RWPE1 (cell line): ENCODE data around the gene CA12.
"Not testable (repeated sequence)": the region's sequence is repeated elsewhere in the genome, so short reads cannot be mapped to it uniquely, and the experiment has no call there.

Experiments
- CTCF ChIA-PET: fragments of 350-600 bp; sonication (Branson Sonifier 250); formaldehyde crosslinking; extraction: SDS; loops from one replicate; lab custom pipeline; 2021; lab: Yijun Ruan, JAX
- POLR2A ChIA-PET: fragments of 400-600 bp; formaldehyde crosslinking; extraction: SDS; loops from one replicate; lab custom pipeline; 2020; ENCODE audit warnings: antibody characterized with exemption; ENCODE audit not compliant: low non-redundant PET; lab: Yijun Ruan, JAX
- DNase-seq: peaks from one replicate; pipeline ENCODE4 v3.0.0; 2012; ENCODE audit warnings: low spot score
- H3K27ac ChIP-seq: fragments of 450-650 bp; 2 replicates; pipeline ENCODE4 v1.5.1; 2017
- TF ChIP-seq, protein P1 (sequence below): fragments of 450-650 bp; conservative IDR thresholded peaks from 2 replicates; pipeline ENCODE4 v1.5.1; 2017; ENCODE audit warnings: low read depth, mild to moderate bottlenecking

Gene CA12

DNA sequence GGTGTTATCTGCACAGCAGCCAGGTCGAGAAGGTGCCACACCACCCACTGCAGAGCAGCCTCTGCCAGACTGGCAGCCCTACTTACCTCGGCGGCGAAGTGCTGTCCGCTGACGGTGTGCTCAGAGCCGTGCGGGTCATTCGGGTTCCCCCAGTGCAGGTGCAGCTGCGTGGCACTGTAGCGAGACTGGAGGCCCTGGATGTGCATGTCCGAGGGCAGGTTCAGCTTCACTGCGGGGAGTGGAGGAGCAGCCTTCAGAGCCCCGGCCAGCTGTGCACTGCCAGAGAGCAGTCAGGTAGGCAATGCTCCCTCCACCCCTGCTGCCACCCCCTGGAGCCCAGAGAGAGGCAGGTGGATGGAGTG, 36.3 kb downstream of the CA12 start:
- TF ChIP-seq, protein P1, sequence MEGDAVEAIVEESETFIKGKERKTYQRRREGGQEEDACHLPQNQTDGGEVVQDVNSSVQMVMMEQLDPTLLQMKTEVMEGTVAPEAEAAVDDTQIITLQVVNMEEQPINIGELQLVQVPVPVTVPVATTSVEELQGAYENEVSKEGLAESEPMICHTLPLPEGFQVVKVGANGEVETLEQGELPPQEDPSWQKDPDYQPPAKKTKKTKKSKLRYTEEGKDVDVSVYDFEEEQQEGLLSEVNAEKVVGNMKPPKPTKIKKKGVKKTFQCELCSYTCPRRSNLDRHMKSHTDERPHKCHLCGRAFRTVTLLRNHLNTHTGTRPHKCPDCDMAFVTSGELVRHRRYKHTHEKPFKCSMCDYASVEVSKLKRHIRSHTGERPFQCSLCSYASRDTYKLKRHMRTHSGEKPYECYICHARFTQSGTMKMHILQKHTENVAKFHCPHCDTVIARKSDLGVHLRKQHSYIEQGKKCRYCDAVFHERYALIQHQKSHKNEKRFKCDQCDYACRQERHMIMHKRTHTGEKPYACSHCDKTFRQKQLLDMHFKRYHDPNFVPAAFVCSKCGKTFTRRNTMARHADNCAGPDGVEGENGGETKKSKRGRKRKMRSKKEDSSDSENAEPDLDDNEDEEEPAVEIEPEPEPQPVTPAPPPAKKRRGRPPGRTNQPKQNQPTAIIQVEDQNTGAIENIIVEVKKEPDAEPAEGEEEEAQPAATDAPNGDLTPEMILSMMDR = no peak
- DNase-seq = no peak
- POLR2A ChIA-PET = no interaction called here
- CTCF ChIA-PET = no interaction called here
- peak overlapping the region; percentile 17; the same call in 1 of the 2 replicates for H3K27ac ChIP-seq

DNA sequence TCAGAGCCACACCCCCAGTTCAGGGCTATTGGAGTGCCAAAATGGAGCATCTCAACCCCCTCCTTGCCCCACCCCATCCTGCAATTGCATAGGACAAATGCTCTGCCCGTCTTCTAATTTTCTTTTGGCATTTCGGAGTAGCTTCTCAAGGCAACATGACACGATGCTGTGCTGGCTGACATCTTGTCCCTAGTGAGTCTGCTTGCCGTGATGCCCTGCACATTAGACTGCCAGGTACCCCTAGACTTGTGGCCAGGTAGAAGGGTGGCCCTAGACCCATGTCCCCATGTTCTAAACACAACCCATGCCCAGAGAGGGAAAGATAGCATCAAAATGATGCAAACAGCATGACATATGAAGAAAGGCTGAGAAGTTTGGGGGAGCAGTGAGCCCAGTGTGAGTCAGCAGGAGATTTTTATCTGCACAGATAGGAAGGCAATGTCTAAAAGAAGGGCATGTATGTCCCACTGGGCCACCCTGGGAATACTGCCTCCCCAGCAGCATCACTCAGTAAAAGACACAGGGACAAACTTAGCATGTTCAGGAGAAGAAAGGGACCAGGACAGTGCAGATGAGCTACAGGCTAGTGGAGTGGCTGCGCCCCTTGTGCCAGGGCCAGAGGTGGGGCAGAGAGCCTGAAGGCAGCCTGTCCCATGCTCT, 36.8 kb downstream of the CA12 start:
- TF ChIP-seq, protein P1 = no peak
- POLR2A ChIA-PET = no interaction called here
- DNase-seq = no peak
- H3K27ac ChIP-seq = peak overlapping the region; percentile 17; the same call in 1 of the 2 replicates
- CTCF ChIA-PET = no interaction called here

DNA sequence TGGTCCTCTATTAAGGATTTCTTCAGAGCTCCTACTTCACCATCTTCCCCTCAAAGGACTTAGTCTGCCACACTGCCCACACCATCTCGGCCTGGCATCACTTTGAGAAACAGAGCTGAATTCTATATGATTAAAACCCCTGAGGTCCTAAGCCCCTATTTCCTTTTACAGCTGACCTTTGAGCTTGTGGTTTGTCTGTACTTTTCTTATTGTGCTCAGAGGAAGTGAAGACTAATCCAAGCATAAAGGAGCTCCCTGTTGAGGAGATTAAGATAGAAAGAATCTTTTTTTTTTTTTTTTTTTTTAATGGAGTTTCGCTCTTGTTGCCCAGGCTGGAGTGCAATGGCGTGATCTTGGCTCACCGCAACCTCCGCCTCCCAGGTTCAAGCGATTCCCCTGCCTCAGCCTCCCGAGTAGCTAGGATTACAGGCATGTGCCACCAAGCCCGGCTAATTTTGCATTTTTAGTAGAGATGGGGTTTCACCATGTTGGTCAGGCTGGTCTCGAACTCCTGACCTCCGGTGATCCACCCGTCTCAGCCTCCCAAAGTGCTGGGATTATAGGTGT, 38.6 kb downstream of the CA12 start:
- DNase-seq, POLR2A ChIA-PET, H3K27ac ChIP-seq, CTCF ChIA-PET: not testable (repeated sequence)

DNA sequence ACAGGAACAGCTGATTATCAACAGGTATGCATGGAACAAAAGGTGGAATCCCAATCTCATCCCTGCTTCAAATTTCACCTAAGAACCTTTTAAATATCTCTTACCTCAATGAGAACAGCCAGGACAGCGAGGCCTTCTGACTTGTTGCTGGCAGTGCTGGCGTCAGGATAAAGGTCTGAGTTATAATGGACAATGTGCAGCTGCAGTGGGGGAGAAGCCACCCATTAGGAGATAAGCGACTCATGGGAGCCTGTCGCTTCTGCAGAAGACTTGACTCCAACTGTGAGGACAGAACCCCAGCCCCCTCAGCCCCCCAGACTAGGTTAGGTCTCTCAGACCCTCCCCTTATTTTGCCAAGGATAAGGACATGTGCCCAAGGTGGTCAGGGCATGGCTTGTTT, 39.7 kb downstream of the CA12 start:
- H3K27ac ChIP-seq = no peak overlapping the region
- POLR2A ChIA-PET = no interaction called here
- TF ChIP-seq, protein P1 = no peak
- CTCF ChIA-PET = no interaction called here
- no peak for DNase-seq

DNA sequence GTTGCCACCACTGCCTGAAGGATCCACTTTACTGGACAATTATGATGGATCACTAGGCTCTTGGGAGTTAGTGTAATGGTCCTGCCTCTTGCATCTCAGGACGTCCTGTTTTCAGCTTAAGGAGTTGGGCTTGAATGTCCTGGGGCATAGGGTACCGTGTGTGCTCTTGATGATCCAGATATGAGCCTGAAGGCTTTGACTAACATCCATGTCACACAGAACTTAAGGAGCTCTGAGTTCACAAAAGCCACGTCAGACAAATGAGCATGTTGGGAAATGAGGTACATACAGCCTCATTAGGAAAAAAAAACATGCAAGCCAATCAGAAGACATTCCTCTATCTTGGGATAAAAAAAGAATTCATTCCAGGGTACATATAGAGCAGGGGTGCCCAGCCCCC, 40.8 kb downstream of the CA12 start:
- TF ChIP-seq, protein P1 = no peak
- DNase-seq = peak; percentile 37
- POLR2A ChIA-PET = no interaction called here
- CTCF ChIA-PET = no interaction called here
- H3K27ac ChIP-seq = no peak overlapping the region

DNA sequence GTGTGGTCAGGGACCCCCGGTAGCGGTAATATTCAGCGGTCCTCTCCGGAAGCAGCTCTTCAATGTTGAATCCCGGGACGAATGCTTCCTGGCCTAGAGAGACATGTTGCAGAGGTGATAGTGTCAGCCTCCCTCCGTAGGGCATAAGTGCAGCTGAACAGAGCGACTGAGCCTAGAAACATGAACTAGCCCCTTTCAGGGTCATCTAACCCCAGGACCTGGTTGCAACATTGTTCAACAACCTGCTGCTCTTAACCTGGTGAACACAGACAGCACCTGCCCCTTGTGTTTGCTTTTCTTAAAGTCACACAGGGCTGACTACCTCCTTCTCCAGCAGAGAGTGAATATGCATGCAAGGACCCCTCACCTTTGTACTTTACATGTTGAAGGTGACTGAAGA, 41.3 kb downstream of the CA12 start:
- CTCF ChIA-PET = no interaction called here
- TF ChIP-seq, protein P1 = no peak
- DNase-seq = no peak
- no peak overlapping the region for H3K27ac ChIP-seq
- POLR2A ChIA-PET = no interaction called here

DNA sequence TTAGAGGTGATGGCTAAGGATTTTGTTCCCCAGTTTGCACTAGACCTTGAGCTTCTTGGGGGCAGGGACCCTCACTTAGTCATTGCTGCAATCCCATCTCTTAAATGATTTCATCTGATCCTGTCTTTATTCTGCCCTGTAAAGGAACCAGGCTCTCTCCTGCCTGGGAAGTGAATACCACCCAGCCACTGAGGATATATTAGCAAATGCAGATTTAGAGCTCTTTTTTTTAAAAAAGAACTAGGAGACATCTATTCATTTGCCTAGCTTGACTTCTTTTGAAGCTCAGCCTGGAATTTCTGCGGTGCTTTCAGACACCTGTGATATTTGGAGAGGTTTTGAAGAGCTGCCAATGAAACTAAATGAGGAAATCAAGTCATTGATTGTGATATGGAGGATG, 41.8 kb downstream of the CA12 start:
- CTCF ChIA-PET = interaction anchor here (0.6 kb wide), 1 partner anchor 745 kb away, joined by 5 read pairs; no protein-coding TSS in a partner anchor
- POLR2A ChIA-PET = no interaction called here
- DNase-seq = no peak
- TF ChIP-seq, protein P1 = no peak
- no peak overlapping the region for H3K27ac ChIP-seq
